Ovary (tissue), 9 donors: ENCODE results near the gene CD2. TPM values are rescaled to one million over a fixed set of nuclear protein-coding genes. Genes with fewer than 3 reads are reported as not detected.

Source experiments
- DNase-seq, 5 donors: peaks; one replicate each; pipeline ENCODE4 v3.0.0-alpha.2; 2019 to 2020
- H3K27ac ChIP-seq, 2 donors: fragments of 200-600 bp; one replicate each; pipeline versions ENCODE4 v1.5.1 to v1.8.0; 2019 to 2022
- H3K27me3 ChIP-seq: fragments of 200-600 bp; one replicate; pipeline ENCODE4 v1.8.0; 2022
- H3K36me3 ChIP-seq: fragments of 200-600 bp; sonication (generic); one replicate; pipeline ENCODE4 v1.5.1; 2019
- H3K4me1 ChIP-seq: one replicate; pipeline ENCODE4 v1.8.1; 2013; ENCODE audit warnings: mild to moderate bottlenecking, moderate library complexity; ENCODE audit not compliant: insufficient read depth
- H3K4me3 ChIP-seq: fragments of 200-600 bp; sonication (generic); one replicate; pipeline ENCODE4 v1.5.1; 2017
- H3K9me3 ChIP-seq, 2 donors: fragments of 200-600 bp in 1 of 2; sonication (generic) in 1 of 2; one replicate each; pipeline versions ENCODE4 v1.5.1 to v1.8.1; 2013 to 2019; ENCODE audit warnings: mild to moderate bottlenecking in 1 of 2, moderate library complexity in 1 of 2
- EP300 ChIP-seq: sonication (generic); formaldehyde crosslinking; IDR thresholded peaks from one replicate; pipeline ENCODE4 v1.6.1; 2017; ENCODE audit warnings: antibody characterized with exemption
- POLR2A ChIP-seq: fragments of 450-650 bp; IDR thresholded peaks from one replicate; pipeline ENCODE4 v1.6.1; 2017; ENCODE audit warnings: antibody characterized with exemption, mild to moderate bottlenecking, moderate library complexity
- WGBS, 3 donors: extraction: QIAGEN DNeasy Blood & Tissue Kit in 1 of 3; methylation state at CpG; one replicate each; pipeline versions ENCODE4 v1.1.5 to v1.1.7; 2013 to 2017; 5-methylcytosine and 5-hydroxymethylcytosine counted together
- intact Hi-C, 4 donors: fragments of 100-400 bp; cut with DNase I; formaldehyde crosslinking; loops; one replicate each; pipeline versions ENCODE4 v1.11.0 to v1.15.1; 2022 to 2023
- polyA plus RNA-seq, 2 donors: library from polyadenylated mRNA; stranded (reverse); fragments of 200-250 nt in 1 of 2; fragments of 350-450 nt in 1 of 2; fragmentation: Illumina TruSeq in 1 of 2; extraction: RNeasy Lipid Tissue Mini Kit (QIAGEN cat#74804) in 1 of 2; gene quantifications; one replicate each; pipeline ENCODE4 v1.2.3, GENCODE V29; 2013 to 2014
- total RNA-seq, 7 donors: library from RNA; depleted of rRNA in 2 of 7; stranded (reverse); fragments of >200 nt in 2 of 7; fragmentation: NEBNext Ultra II Directional in 3 of 7; extraction: Animal tissue kit (Norgen Biotek cat#: 25700) in 3 of 7; gene quantifications; one replicate each; pipeline versions ENCODE4 v1.1.0 to v1.2.4, GENCODE V29; 2016 to 2023
- TF ChIP-seq, protein P1 (sequence below), 3 donors: fragments of 450-650 bp in 2 of 3; fragments of 200-600 bp in 1 of 3; IDR thresholded peaks; one replicate each; pipeline versions ENCODE4 v1.5.1 to v1.8.0; 2016 to 2022; ENCODE audit warnings: antibody characterized with exemption in 3 of 3, mild to moderate bottlenecking in 1 of 3
- donor health status: DM: no; HTN: no; CAD: no; lungs with moderate emphysema.
- donor health status: DM: no; HTN: no; CAD: no.
- donor health status: Bipolar disorder and iron deficiency.
- donor health status: DM: yes; HTN: yes; CAD: no.
- donor health status: DM: no; HTN: no; CAD: no.
- donor health status: DM: yes; HTN: yes; CAD: no.

CD2 gene
- total and polyA plus RNA-seq, 9 donors = 0.30 to 11.1 (median 1.0) TPM

DNA sequence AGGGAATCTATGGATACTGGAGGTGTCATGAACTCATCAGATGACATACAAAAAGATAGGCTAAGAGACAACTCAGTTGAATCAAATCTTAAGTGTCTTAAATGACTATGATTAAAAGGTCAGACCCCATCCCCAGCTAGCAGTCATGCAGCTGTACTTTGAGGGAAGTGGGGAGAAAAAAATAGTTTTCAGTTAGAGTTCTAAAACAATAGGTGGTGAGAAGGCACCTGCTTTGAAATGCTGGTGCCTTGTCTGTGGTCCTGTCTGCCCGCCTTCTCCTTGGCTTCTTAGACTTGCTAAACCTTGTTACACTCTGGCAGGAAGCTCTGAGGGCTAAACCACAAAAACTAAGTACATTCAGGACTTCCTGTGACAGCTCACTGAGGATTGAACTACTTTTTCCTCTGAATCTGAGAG, 15.3 kb downstream of the CD2 start:
- Histone ChIP-seq H3K4me3 (no peak overlapping the region), H3K9me3 (peaks cover 0 to 3% of the 10 kb centered on the region in 2 donors), H3K36me3 (no peaks in the 10 kb centered on the region), H3K27ac (no peak overlapping the region), H3K27me3 (no peaks in the 10 kb centered on the region), H3K4me1 (no peaks in the 10 kb centered on the region)
- intact Hi-C loops = no loop called here
- WGBS, 3 donors = 77% methylated on average over 1 of the region's 1 CpG
- DNase-seq = no peak
- TF ChIP-seq EP300 = no peak
- no peak for TF ChIP-seq POLR2A
- TF ChIP-seq, protein P1, sequence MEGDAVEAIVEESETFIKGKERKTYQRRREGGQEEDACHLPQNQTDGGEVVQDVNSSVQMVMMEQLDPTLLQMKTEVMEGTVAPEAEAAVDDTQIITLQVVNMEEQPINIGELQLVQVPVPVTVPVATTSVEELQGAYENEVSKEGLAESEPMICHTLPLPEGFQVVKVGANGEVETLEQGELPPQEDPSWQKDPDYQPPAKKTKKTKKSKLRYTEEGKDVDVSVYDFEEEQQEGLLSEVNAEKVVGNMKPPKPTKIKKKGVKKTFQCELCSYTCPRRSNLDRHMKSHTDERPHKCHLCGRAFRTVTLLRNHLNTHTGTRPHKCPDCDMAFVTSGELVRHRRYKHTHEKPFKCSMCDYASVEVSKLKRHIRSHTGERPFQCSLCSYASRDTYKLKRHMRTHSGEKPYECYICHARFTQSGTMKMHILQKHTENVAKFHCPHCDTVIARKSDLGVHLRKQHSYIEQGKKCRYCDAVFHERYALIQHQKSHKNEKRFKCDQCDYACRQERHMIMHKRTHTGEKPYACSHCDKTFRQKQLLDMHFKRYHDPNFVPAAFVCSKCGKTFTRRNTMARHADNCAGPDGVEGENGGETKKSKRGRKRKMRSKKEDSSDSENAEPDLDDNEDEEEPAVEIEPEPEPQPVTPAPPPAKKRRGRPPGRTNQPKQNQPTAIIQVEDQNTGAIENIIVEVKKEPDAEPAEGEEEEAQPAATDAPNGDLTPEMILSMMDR (IDR thresholded peaks at IDR 0.05) = no peak

DNA sequence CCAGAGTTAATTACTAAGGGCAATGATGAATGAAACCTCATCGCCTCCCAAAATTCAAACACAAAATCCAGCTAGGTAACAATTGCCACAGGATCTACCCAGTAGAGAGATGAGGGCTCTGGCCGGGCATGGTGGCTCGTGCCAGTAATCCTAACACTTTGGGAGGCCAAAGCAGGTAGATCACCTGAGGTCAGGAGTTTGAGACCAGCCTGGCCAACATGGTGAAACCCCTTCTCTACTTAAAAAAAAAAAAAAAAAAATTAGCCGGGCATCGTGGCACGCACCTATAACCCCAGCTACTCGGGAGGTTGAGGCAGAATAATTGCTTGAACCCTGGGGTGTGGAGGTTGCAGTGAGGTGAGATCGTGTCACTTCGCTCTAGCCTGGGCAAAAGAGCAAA, 15.8 kb downstream of the CD2 start:
- Histone ChIP-seq H3K36me3 (no peaks in the 10 kb centered on the region), H3K9me3 (peaks cover 0 to 3% of the 10 kb centered on the region in 2 donors), H3K27ac (no peak overlapping the region), H3K4me1 (no peaks in the 10 kb centered on the region), H3K27me3 (no peaks in the 10 kb centered on the region), H3K4me3 (no peak overlapping the region)
- DNase-seq = no peak
- 86 to 91% (median 90%) methylated on average over 9 of the region's 9 CpGs for WGBS, 3 donors
- TF ChIP-seq POLR2A (no peak), EP300 (no peak)
- TF ChIP-seq, protein P1 (IDR thresholded peaks at IDR 0.05) = no peak
- intact Hi-C loops = no loop called here

DNA sequence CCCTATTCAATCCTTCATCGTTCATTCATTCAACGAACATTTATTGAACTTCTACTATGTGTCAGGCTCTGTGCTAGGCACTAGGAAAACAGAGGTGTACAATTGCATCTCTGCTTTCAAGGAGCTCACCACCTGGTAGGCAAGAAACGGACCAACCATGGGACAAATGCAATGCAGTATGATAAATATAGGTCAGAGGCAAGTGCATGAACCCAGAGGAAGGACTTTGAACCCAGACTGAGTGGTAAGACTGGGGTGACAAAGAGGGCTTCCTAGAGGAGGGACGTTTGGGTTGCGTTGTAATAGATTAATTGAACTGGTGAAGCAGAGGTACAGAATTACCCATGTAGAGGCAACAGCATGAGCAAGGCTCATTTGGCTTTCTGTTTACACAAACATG, 16.4 kb downstream of the CD2 start:
- TF ChIP-seq EP300 = no peak
- TF ChIP-seq, protein P1 (IDR thresholded peaks at IDR 0.05) = no peak
- TF ChIP-seq POLR2A = no peak
- Histone ChIP-seq H3K36me3 (no peaks in the 10 kb centered on the region), H3K9me3 (peaks cover 0 to 3% of the 10 kb centered on the region in 2 donors), H3K4me1 (no peaks in the 10 kb centered on the region), H3K27me3 (no peaks in the 10 kb centered on the region), H3K4me3 (no peak overlapping the region), H3K27ac (no peak overlapping the region)
- whole genome bisulfite sequencing, 3 donors = 70 to 86% (median 74%) methylated on average over 5 of the region's 5 CpGs
- no peak for DNase-seq
- intact Hi-C loops = no loop called here

DNA sequence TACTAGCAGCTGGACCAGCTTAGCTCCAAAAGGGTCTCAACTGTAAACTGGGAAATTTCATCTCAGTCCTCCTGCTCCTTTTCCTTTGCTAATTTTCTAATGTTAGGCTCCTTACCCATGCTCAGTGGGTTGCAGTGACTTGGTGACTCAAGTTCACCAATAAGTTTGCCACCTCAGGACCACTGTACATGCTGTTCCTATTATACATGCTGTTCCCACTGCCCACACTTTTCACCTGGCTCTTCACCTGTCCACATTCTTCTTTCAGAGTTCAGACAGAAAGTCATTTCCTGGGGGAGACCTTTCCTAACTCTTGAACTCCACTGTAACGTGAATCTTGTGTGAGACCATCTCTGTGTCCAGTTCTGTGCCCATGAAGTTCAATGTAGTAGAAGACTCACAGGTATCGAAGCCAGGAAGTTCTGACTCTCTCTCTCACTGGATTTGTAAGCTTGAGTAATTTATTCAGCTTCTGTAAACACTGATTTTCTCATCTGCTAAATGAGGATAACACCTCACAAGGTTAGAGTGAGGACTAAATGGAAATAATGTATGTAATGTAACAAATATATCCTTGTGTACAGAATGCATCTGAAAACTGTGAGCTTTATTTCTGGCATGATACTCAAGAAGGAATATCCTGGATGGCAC, 17.9 kb downstream of the CD2 start:
- WGBS, 3 donors = 77 to 88% (median 81%) methylated on average over 2 of the region's 2 CpGs
- Histone ChIP-seq H3K27ac (no peak overlapping the region), H3K9me3 (peaks cover 0 to 3% of the 10 kb centered on the region in 2 donors), H3K36me3 (no peaks in the 10 kb centered on the region), H3K4me1 (no peaks in the 10 kb centered on the region), H3K27me3 (no peaks in the 10 kb centered on the region), H3K4me3 (no peak overlapping the region)
- DNase-seq = no peak
- no peak for TF ChIP-seq EP300
- TF ChIP-seq, protein P1 (IDR thresholded peaks at IDR 0.05) = no peak
- TF ChIP-seq POLR2A = no peak
- intact Hi-C loops = no loop called here
